Esophagus muscularis mucosa (tissue), 4 donors: ENCODE results near the gene KLLN. TPM values are rescaled to one million over a fixed set of nuclear protein-coding genes. Genes with fewer than 3 reads are reported as not detected.
"Not testable (repeated sequence)": the region's sequence is repeated elsewhere in the genome, so short reads cannot be mapped to it uniquely, and the experiment has no call there.

Experiments used
- DNase-seq: peaks from one replicate; pipeline ENCODE4 v3.0.0-alpha.2; 2017; ENCODE audit errors: extremely low spot score
- H3K27ac ChIP-seq, 4 donors: fragments of 200-600 bp; sonication (generic); replicated peaks in 1 of 4; 1 replicate in 3 of 4; 2 replicates in 1 of 4; pipeline ENCODE4 v1.5.1; 2016 to 2019; ENCODE audit warnings: mild to moderate bottlenecking in 1 of 4
- H3K27me3 ChIP-seq, 4 donors: fragments of 200-600 bp; sonication (generic); one replicate each; pipeline versions ENCODE4 v1.5.1 to v1.6.0; 2016 to 2019
- H3K36me3 ChIP-seq, 4 donors: fragments of 200-600 bp; sonication (generic); one replicate each; pipeline ENCODE4 v1.5.1; 2016 to 2019
- H3K4me1 ChIP-seq, 4 donors: fragments of 200-600 bp; sonication (generic); one replicate each; pipeline ENCODE4 v1.5.1; 2016 to 2019
- H3K4me3 ChIP-seq, 4 donors: fragments of 200-600 bp; sonication (generic); 1 replicate in 2 of 4; 2 replicates in 2 of 4; pipeline ENCODE4 v1.5.1; 2016 to 2019; ENCODE audit warnings: mild to moderate bottlenecking in 4 of 4, moderate library complexity in 1 of 4
- H3K9me3 ChIP-seq, 4 donors: fragments of 200-600 bp; sonication (generic); 1 replicate in 3 of 4; 2 replicates in 1 of 4; pipeline ENCODE4 v1.5.1; 2016 to 2019
- EP300 ChIP-seq: sonication (generic); formaldehyde crosslinking; IDR thresholded peaks from one replicate; pipeline ENCODE4 v1.6.1; 2017; ENCODE audit warnings: antibody characterized with exemption
- POLR2A ChIP-seq: fragments of 450-650 bp; IDR thresholded peaks from one replicate; pipeline ENCODE4 v1.6.1; 2017; ENCODE audit warnings: antibody characterized with exemption, moderate library complexity, mild to moderate bottlenecking, low read depth
- POLR2AphosphoS5 ChIP-seq, 2 donors: sonication (generic); formaldehyde crosslinking; IDR thresholded peaks; one replicate each; pipeline ENCODE4 v1.6.1; 2017; ENCODE audit warnings: antibody characterized with exemption in 2 of 2
- WGBS: methylation state at CpG from one replicate; pipeline ENCODE4 v1.1.5; 2018; 5-methylcytosine and 5-hydroxymethylcytosine counted together
- intact Hi-C: fragments of 100-400 bp; cut with DNase I; formaldehyde crosslinking; loops from one replicate; pipeline ENCODE4 v1.15.1; 2023
- total RNA-seq, 4 donors: library from RNA; depleted of rRNA; stranded (reverse); fragments of >200 nt; gene quantifications; one replicate each; pipeline versions ENCODE4 v1.1.0 to v1.2.1, GENCODE V29; 2016
- TF ChIP-seq, protein P1 (sequence below), 3 experiments: fragments of 200-600 bp in 2 of 3; fragments of 450-650 bp in 1 of 3; sonication (generic) in 2 of 3; IDR thresholded peaks; one replicate each; pipeline ENCODE4 v1.5.1; 2017 to 2019; ENCODE audit warnings: antibody characterized with exemption in 3 of 3, mild to moderate bottlenecking in 2 of 3, moderate library complexity in 1 of 3

The KLLN gene
- total RNA-seq, 4 donors from 2014 or later: 0.17 to 0.52 (median 0.39) TPM; not detected in 1

- intact Hi-C loops: loop anchor here (5.0 kb wide), 1 partner anchor 87 kb away; no protein-coding TSS in a partner anchor
- DNase-seq: no peak
- TF ChIP-seq, protein P1, sequence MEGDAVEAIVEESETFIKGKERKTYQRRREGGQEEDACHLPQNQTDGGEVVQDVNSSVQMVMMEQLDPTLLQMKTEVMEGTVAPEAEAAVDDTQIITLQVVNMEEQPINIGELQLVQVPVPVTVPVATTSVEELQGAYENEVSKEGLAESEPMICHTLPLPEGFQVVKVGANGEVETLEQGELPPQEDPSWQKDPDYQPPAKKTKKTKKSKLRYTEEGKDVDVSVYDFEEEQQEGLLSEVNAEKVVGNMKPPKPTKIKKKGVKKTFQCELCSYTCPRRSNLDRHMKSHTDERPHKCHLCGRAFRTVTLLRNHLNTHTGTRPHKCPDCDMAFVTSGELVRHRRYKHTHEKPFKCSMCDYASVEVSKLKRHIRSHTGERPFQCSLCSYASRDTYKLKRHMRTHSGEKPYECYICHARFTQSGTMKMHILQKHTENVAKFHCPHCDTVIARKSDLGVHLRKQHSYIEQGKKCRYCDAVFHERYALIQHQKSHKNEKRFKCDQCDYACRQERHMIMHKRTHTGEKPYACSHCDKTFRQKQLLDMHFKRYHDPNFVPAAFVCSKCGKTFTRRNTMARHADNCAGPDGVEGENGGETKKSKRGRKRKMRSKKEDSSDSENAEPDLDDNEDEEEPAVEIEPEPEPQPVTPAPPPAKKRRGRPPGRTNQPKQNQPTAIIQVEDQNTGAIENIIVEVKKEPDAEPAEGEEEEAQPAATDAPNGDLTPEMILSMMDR (IDR thresholded peaks at IDR 0.05): no peak
- TF ChIP-seq EP300: no peak
- no peak for TF ChIP-seq POLR2AphosphoS5 (IDR thresholded peaks at IDR 0.05)
- TF ChIP-seq POLR2A: no peak
- Histone ChIP-seq H3K27me3 (no peaks in the 10 kb centered on the region), H3K9me3 (no peaks in the 10 kb centered on the region), H3K4me1 (peaks cover 21 to 48% (median 43%) of the 10 kb centered on the region in 4 donors), H3K4me3 (peak overlapping the region; percentile 79 to 95 (median 87)), H3K36me3 (no peaks in the 10 kb centered on the region), H3K27ac (peak overlapping the region; percentile 93 to 99 (median 98))
- 0% methylated on average over 4 of the region's 4 CpGs for WGBS
These were observed 2.0 kb upstream of the KLLN start for GRCh38 chr10:87865241-87865881.

DNA sequence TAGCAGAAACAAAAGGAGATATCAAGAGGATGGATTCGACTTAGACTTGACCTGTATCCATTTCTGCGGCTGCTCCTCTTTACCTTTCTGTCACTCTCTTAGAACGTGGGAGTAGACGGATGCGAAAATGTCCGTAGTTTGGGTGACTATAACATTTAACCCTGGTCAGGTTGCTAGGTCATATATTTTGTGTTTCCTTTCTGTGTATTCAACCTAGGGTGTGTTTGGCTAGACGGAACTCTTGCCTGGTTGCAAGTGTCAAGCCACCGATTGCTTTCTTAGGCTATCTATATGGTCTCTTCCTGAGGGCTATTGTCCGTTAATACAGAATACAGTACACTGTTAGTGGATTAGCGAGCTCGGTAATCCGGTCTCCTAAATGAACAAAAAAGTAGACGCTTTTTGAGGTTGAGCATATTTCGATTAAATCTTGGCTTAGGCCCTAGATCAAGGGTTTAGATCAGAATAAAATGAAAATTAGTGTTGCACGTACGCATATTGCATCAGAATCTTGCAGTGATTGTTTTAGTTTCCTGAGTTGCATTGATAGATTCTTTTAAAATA, 1.2 kb upstream of the KLLN start:
- Histone ChIP-seq H3K27ac (peak overlapping the region; percentile 93 to 99 (median 98)), H3K36me3 (no peaks in the 10 kb centered on the region), H3K4me1 (peaks cover 14 to 42% (median 36%) of the 10 kb centered on the region in 4 donors), H3K27me3 (no peaks in the 10 kb centered on the region), H3K9me3 (no peaks in the 10 kb centered on the region), H3K4me3 (peak overlapping the region; percentile 79 to 95 (median 87))
- intact Hi-C loops: loop anchor here (5.0 kb wide), 2 partner anchors 47 to 88 kb away; partner anchors contain the start of gene ATAD1
- TF ChIP-seq, protein P1 (IDR thresholded peaks at IDR 0.05): no peak
- TF ChIP-seq POLR2AphosphoS5 (IDR thresholded peaks at IDR 0.05) (no peak), POLR2A (no peak), EP300 (no peak)
- no peak for DNase-seq
- 2% methylated on average over 16 of the region's 16 CpGs for WGBS

DNA sequence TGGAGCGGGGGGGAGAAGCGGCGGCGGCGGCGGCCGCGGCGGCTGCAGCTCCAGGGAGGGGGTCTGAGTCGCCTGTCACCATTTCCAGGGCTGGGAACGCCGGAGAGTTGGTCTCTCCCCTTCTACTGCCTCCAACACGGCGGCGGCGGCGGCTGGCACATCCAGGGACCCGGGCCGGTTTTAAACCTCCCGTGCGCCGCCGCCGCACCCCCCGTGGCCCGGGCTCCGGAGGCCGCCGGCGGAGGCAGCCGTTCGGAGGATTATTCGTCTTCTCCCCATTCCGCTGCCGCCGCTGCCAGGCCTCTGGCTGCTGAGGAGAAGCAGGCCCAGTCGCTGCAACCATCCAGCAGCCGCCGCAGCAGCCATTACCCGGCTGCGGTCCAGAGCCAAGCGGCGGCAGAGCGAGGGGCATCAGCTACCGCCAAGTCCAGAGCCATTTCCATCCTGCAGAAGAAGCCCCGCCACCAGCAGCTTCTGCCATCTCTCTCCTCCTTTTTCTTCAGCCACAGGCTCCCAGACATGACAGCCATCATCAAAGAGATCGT, 690 bp upstream of the KLLN start:
- DNase-seq, H3K27me3 ChIP-seq, H3K9me3 ChIP-seq, H3K36me3 ChIP-seq: not testable (repeated sequence)
- H3K27ac ChIP-seq: peak overlapping the region; percentile 93 to 99 (median 98)
- peaks cover 9 to 37% (median 31%) of the 10 kb centered on the region in 4 donors for H3K4me1 ChIP-seq
- 0% methylated on average over 1 of the region's 47 CpGs for WGBS
- H3K4me3 ChIP-seq: peak overlapping the region; percentile 79 to 95 (median 87)
- intact Hi-C loops: loop anchor here (5.0 kb wide), 1 partner anchor 47 kb away; the partner anchor contains the start of gene ATAD1

- WGBS: 0% methylated on average over 21 of the region's 21 CpGs
- Histone ChIP-seq H3K9me3 (no peaks in the 10 kb centered on the region), H3K36me3 (no peaks in the 10 kb centered on the region), H3K4me3 (peak overlapping the region; percentile 79 to 95 (median 87)), H3K27me3 (no peaks in the 10 kb centered on the region), H3K27ac (peak overlapping the region; percentile 93 to 99 (median 98)), H3K4me1 (peaks cover 9 to 23% (median 18%) of the 10 kb centered on the region in 4 donors)
- DNase-seq: no peak
- intact Hi-C loops: loop anchor here (5.0 kb wide), 1 partner anchor 45 kb away; the partner anchor contains the start of gene ATAD1
- no peak for TF ChIP-seq POLR2AphosphoS5 (IDR thresholded peaks at IDR 0.05)
- no peak for TF ChIP-seq POLR2A
- TF ChIP-seq, protein P1 (IDR thresholded peaks at IDR 0.05): no peak
- TF ChIP-seq EP300: no peak
These were observed 667 bp downstream of the KLLN start for GRCh38 chr10:87862679-87863052.
